Mesenchymal stem cell (in vitro differentiated cells and primary cell): ENCODE data around the gene SLC4A1.

Experiments
- DNase-seq: peaks from one replicate; pipeline ENCODE4 v3.0.0-alpha.2; 2013
- H2AFZ ChIP-seq: one replicate; pipeline ENCODE4 v1.6.1; 2013; ENCODE audit warnings: low read depth, mild to moderate bottlenecking, control low read depth, inconsistent platforms, low read length, moderate library complexity
- H2AK5ac ChIP-seq: 2 replicates; pipeline ENCODE4 v1.6.1; 2013; ENCODE audit warnings: low read length, moderate library complexity, mild to moderate bottlenecking, inconsistent platforms; ENCODE audit not compliant: severe bottlenecking
- H2BK120ac ChIP-seq: one replicate; pipeline ENCODE4 v1.6.1; 2013; ENCODE audit warnings: low read depth, mild to moderate bottlenecking, inconsistent platforms, low read length, moderate library complexity
- H2BK12ac ChIP-seq, 2 experiments: one replicate each; pipeline ENCODE4 v1.6.1; 2013; ENCODE audit warnings: inconsistent platforms in 2 of 2, low read length in 2 of 2, mild to moderate bottlenecking in 2 of 2, moderate library complexity in 2 of 2, control low read depth in 1 of 2
- H2BK15ac ChIP-seq: one replicate; pipeline ENCODE4 v1.6.1; 2013; ENCODE audit warnings: mild to moderate bottlenecking, low read depth, inconsistent platforms; ENCODE audit not compliant: poor library complexity, severe bottlenecking
- H2BK5ac ChIP-seq: 2 replicates; pipeline ENCODE4 v1.6.1; 2013; ENCODE audit warnings: low read depth, mild to moderate bottlenecking, low read length, control low read depth, inconsistent platforms; ENCODE audit not compliant: poor library complexity, severe bottlenecking
- H3K14ac ChIP-seq, 2 experiments: one replicate each; pipeline ENCODE4 v1.6.1; 2013; ENCODE audit warnings: inconsistent platforms in 2 of 2, low read length in 2 of 2, control low read depth in 1 of 2, mild to moderate bottlenecking in 1 of 2, moderate library complexity in 1 of 2
- H3K18ac ChIP-seq, 2 experiments: one replicate each; pipeline ENCODE4 v1.6.1; 2013; ENCODE audit warnings: inconsistent platforms in 2 of 2, low read length in 2 of 2, control low read depth in 1 of 2, low read depth in 1 of 2, mild to moderate bottlenecking in 1 of 2
- H3K23ac ChIP-seq, 2 experiments: one replicate each; pipeline ENCODE4 v1.6.1; 2013; ENCODE audit warnings: inconsistent platforms in 2 of 2, low read length in 2 of 2, mild to moderate bottlenecking in 2 of 2, moderate library complexity in 2 of 2, control low read depth in 1 of 2
- H3K27ac ChIP-seq: 2 replicates; pipeline ENCODE4 v1.5.1; 2013; ENCODE audit warnings: mild to moderate bottlenecking, moderate library complexity, low read length, control low read depth, inconsistent platforms; ENCODE audit not compliant: poor library complexity, severe bottlenecking
- H3K27me3 ChIP-seq, 2 experiments: 2 replicates each; pipeline versions ENCODE4 v1.6.1 to v1.7.0; 2013; ENCODE audit warnings: low read length in 2 of 2, mild to moderate bottlenecking in 2 of 2, moderate library complexity in 2 of 2, control low read depth in 1 of 2, inconsistent platforms in 1 of 2; ENCODE audit not compliant: control insufficient read depth in 1 of 2, insufficient read depth in 1 of 2
- H3K36me3 ChIP-seq, 2 experiments: 2 replicates each; pipeline versions ENCODE4 v1.6.1 to v1.7.0; 2013; ENCODE audit warnings: low read length in 2 of 2, control low read depth in 1 of 2, inconsistent platforms in 1 of 2, low read depth in 1 of 2, mild to moderate bottlenecking in 1 of 2; ENCODE audit not compliant: insufficient read depth in 2 of 2, control insufficient read depth in 1 of 2
- H3K4ac ChIP-seq, 2 experiments: one replicate each; pipeline ENCODE4 v1.6.1; 2013; ENCODE audit warnings: inconsistent platforms in 2 of 2, low read length in 2 of 2, mild to moderate bottlenecking in 2 of 2, moderate library complexity in 2 of 2, control low read depth in 1 of 2, low read depth in 1 of 2
- H3K4me1 ChIP-seq: 2 replicates; pipeline ENCODE4 v1.6.1; 2013; ENCODE audit warnings: low read depth, low read length, control low read depth; ENCODE audit not compliant: control insufficient read depth, insufficient read depth
- H3K4me2 ChIP-seq: 2 replicates; pipeline ENCODE4 v1.6.1; 2013; ENCODE audit warnings: low read length, mild to moderate bottlenecking, inconsistent platforms; ENCODE audit not compliant: poor library complexity, severe bottlenecking
- H3K4me3 ChIP-seq, 2 experiments: 2 replicates each; pipeline versions ENCODE4 v1.5.1 to v1.7.0; 2013; ENCODE audit warnings: low read length in 2 of 2, mild to moderate bottlenecking in 2 of 2, control low read depth in 1 of 2, low read depth in 1 of 2; ENCODE audit not compliant: insufficient read depth in 1 of 2
- H3K79me1 ChIP-seq: replicated peaks from 2 replicates; pipeline ENCODE4 v1.6.1; 2013; ENCODE audit warnings: mild to moderate bottlenecking, control low read depth, low read length, inconsistent platforms; ENCODE audit not compliant: poor library complexity, severe bottlenecking
- H3K9ac ChIP-seq: 2 replicates; pipeline ENCODE4 v1.7.0; 2013; ENCODE audit warnings: mild to moderate bottlenecking, low read length, moderate library complexity
- H3K9me3 ChIP-seq: 2 replicates; pipeline ENCODE4 v1.7.0; 2013; ENCODE audit warnings: mild to moderate bottlenecking, low read length; ENCODE audit not compliant: control insufficient read depth
- H4K8ac ChIP-seq: one replicate; pipeline ENCODE4 v1.6.1; 2013; ENCODE audit warnings: inconsistent platforms, mild to moderate bottlenecking, low read length, moderate library complexity
- H4K91ac ChIP-seq: one replicate; pipeline ENCODE4 v1.6.1; 2013; ENCODE audit warnings: mild to moderate bottlenecking, low read length, inconsistent platforms
- WGBS: methylation state at CpG from one replicate; pipeline ENCODE4 v1.1.7; 2013; ENCODE audit warnings: mixed read lengths; 5-methylcytosine and 5-hydroxymethylcytosine counted together

The SLC4A1 gene

DNA sequence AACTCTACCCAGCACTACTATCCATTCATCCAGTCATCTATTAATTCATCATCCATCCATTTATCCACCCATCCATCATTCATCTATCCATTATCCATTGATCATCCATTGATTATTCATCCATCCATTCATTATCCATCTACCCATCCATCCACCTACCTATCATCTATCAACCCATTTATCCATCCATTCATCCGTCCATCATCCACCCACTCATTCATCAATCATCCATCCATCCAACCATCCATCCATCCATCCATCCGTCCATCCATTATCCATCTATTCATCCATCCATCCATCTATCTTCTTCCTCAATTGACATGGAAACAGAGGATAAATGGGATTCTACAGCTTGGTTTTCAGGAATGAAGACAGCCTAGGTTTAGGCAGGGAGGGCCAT, 12.0 kb downstream of the SLC4A1 start:
- DNase-seq, result no peak
- WGBS, result 89% methylated on average over 2 of the region's 2 CpGs

DNA sequence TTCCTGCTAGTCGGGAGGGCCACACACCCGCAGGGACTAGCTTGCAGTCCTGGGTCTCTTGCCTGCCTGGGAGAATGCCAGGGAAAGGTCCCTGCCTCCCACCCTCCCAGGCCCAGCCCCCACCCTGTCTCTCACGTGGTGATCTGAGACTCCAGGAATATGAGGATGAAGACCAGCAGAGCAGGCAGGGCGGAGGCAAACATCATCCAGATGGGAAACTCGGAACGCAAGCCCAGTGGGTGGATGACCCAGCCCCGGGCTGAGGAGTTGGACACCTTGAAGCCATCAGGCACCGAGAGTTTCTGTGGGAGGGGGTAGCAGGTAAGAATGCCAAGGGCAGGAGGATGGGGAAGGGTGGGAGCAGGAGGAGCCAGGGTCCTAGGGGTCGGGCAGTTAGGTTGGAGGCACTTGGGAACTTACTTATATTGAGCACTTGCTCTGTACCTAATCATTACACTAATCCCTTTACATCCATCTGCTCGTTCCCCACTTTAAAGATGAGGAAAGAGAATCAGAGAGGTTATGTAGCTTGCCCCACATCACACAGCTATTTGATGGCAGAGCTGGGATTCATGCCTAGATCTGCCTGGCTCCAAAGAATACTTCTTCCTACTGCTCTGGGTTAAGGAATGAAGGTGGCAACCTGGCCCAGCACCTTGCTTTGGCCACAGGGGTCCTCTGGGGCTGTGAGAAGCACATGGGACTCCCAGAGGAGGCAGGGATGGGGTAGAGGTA, 13.4 kb downstream of the SLC4A1 start:
- Histone ChIP-seq H2BK12ac (no peak overlapping the region), H2AK5ac (no peak overlapping the region), H3K18ac (no peak overlapping the region), H3K4me3 (no peak overlapping the region), H2BK15ac (no peak overlapping the region), H3K14ac (no peak overlapping the region), H3K4me2 (no peak overlapping the region), H3K4me1 (peaks cover 2% of the 10 kb centered on the region), H3K79me1 (no peaks in the 10 kb centered on the region), H3K27me3 (peaks cover 18 to 46% of the 10 kb centered on the region in 2 experiments), H2BK5ac (no peak overlapping the region), H4K8ac (no peak overlapping the region), H3K27ac (no peak overlapping the region), H3K23ac (no peak overlapping the region), H3K9ac (no peak overlapping the region), H3K36me3 (no peaks in the 10 kb centered on the region), H3K9me3 (no peaks in the 10 kb centered on the region), H2BK120ac (no peak overlapping the region), H3K4ac (no peak overlapping the region), H4K91ac (no peak overlapping the region), H2AFZ (no peak overlapping the region)
- WGBS, result 73% methylated on average over 9 of the region's 10 CpGs
- DNase-seq, result no peak

More for the DNA sequence above, 12.0 kb downstream of the SLC4A1 start:
- Histone ChIP-seq H3K27me3 (peaks cover 18 to 46% of the 10 kb centered on the region in 2 experiments), H3K4ac (no peak overlapping the region), H3K4me3 (no peak overlapping the region), H2AFZ (no peak overlapping the region), H3K23ac (no peak overlapping the region), H3K4me2 (no peak overlapping the region), H3K79me1 (no peaks in the 10 kb centered on the region), H3K4me1 (peaks cover 5% of the 10 kb centered on the region), H3K14ac (no peak overlapping the region), H2BK5ac (no peak overlapping the region), H3K9me3 (no peaks in the 10 kb centered on the region), H2BK12ac (no peak overlapping the region), H3K9ac (no peak overlapping the region), H3K27ac (no peak overlapping the region), H2BK120ac (no peak overlapping the region), H2BK15ac (no peak overlapping the region), H3K18ac (no peak overlapping the region), H2AK5ac (no peak overlapping the region), H3K36me3 (no peaks in the 10 kb centered on the region), H4K91ac (no peak overlapping the region), H4K8ac (no peak overlapping the region)

- DNase-seq, result no peak
- Histone ChIP-seq H2BK5ac (no peak overlapping the region), H3K9ac (no peak overlapping the region), H3K4me3 (no peak overlapping the region), H3K9me3 (no peaks in the 10 kb centered on the region), H2AFZ (no peak overlapping the region), H3K23ac (no peak overlapping the region), H3K27me3 (peaks cover 20 to 52% of the 10 kb centered on the region in 2 experiments), H3K18ac (no peak overlapping the region), H2BK15ac (no peak overlapping the region), H3K79me1 (no peaks in the 10 kb centered on the region), H3K4ac (no peak overlapping the region), H4K8ac (no peak overlapping the region), H2BK12ac (no peak overlapping the region), H3K4me2 (no peak overlapping the region), H2AK5ac (no peak overlapping the region), H4K91ac (peak overlapping the region; percentile 61), H2BK120ac (no peak overlapping the region), H3K27ac (no peak overlapping the region), H3K4me1 (no peaks in the 10 kb centered on the region), H3K14ac (no peak overlapping the region), H3K36me3 (no peaks in the 10 kb centered on the region)
- 93% methylated on average over 10 of the region's 14 CpGs for WGBS
Measured at GRCh38 chr17:44253006-44253405, 14.9 kb downstream of the SLC4A1 start.

GRCh38 chr17:44251062-44251461, 16.9 kb downstream of the SLC4A1 start:
- Histone ChIP-seq H2BK5ac (no peak overlapping the region), H3K27me3 (peaks cover 23 to 37% of the 10 kb centered on the region in 2 experiments), H3K4me2 (no peak overlapping the region), H2AFZ (no peak overlapping the region), H3K36me3 (no peaks in the 10 kb centered on the region), H3K27ac (no peak overlapping the region), H3K23ac (no peak overlapping the region), H2AK5ac (no peak overlapping the region), H3K4me3 (no peak overlapping the region), H3K18ac (no peak overlapping the region), H3K79me1 (no peaks in the 10 kb centered on the region), H4K91ac (no peak overlapping the region), H2BK12ac (no peak overlapping the region), H2BK120ac (no peak overlapping the region), H3K9me3 (no peaks in the 10 kb centered on the region), H4K8ac (no peak overlapping the region), H3K4ac (no peak overlapping the region), H3K14ac (peak overlapping the region in 1 of 2 experiments; percentile 4), H2BK15ac (no peak overlapping the region), H3K9ac (no peak overlapping the region), H3K4me1 (peaks cover 6% of the 10 kb centered on the region)
- no peak for DNase-seq
- 94% methylated on average over 17 of the region's 17 CpGs for WGBS
